K562 (cell line): Measurements from ENCODE around the gene CHCHD1. TPM values are rescaled to one million over a fixed set of nuclear protein-coding genes. Genes with fewer than 3 reads are reported as not detected.

Experiments
- CBFA2T2 ChIP-seq: fragments of 450-650 bp; conservative IDR thresholded peaks from 2 replicates; pipeline ENCODE4 v1.6.1; 2017; ENCODE audit warnings: mild to moderate bottlenecking
- CEBPB ChIP-seq: fragments of 450-650 bp; IDR thresholded peaks from 2 replicates; pipeline ENCODE4 v1.6.1; 2016; ENCODE audit warnings: missing genetic modification characterization, missing compliant biosample characterization
- CHAMP1 ChIP-seq: fragments of 450-650 bp; IDR thresholded peaks from 2 replicates; pipeline ENCODE4 v1.6.1; 2016; ENCODE audit warnings: mild to moderate bottlenecking
- CHD4 ChIP-seq: fragments of 200-600 bp; sonication (generic); IDR thresholded peaks from 3 replicates; pipeline ENCODE4 v1.6.1; 2012; ENCODE audit warnings: low read depth, mild to moderate bottlenecking, mixed read lengths, low read length, inconsistent platforms; ENCODE audit not compliant: insufficient read depth, insufficient replicate concordance, poor library complexity, severe bottlenecking
- CSDE1 ChIP-seq, 2 experiments: fragments of 450-650 bp; IDR thresholded peaks; 2 replicates each; pipeline ENCODE4 v1.6.1; 2016; ENCODE audit warnings: mild to moderate bottlenecking in 1 of 2
- DDX20 ChIP-seq: fragments of 450-650 bp; IDR thresholded peaks from 2 replicates; pipeline ENCODE4 v1.6.1; 2016; ENCODE audit warnings: missing genetic modification characterization, low read depth, mild to moderate bottlenecking, missing compliant biosample characterization, moderate library complexity
- DPF2 ChIP-seq: fragments of 450-650 bp; IDR thresholded peaks from 2 replicates; pipeline ENCODE4 v1.6.1; 2016
- FOS ChIP-seq: IDR thresholded peaks from 3 replicates; pipeline ENCODE4 v1.6.1; 2011; ENCODE audit not compliant: insufficient read length; ENCODE audit errors: extremely low read depth
- HSF4 ChIP-seq: fragments of 250-450 bp; sonication (Bioruptor Pico); IDR thresholded peaks from 2 replicates; pipeline ENCODE4 v2.1.2; 2022; ENCODE audit warnings: mild to moderate bottlenecking, moderate library complexity, borderline replicate concordance
- JUND ChIP-seq, 2 experiments: IDR thresholded peaks; 2 replicates in 1 of 2; 3 replicates in 1 of 2; pipeline ENCODE4 v1.6.1; 2011; ENCODE audit warnings: borderline replicate concordance in 2 of 2, low read depth in 2 of 2, low read length in 2 of 2, improper control_type of control experiment in 1 of 2, missing biosample characterization in 1 of 2, missing genetic modification characterization in 1 of 2, missing genetic modification reagents in 1 of 2
- KLF1 ChIP-seq: fragments of 450-650 bp; IDR thresholded peaks from 2 replicates; pipeline ENCODE4 v1.6.1; 2016; ENCODE audit warnings: missing genetic modification characterization, missing compliant biosample characterization
- NFIC ChIP-seq: fragments of 450-650 bp; IDR thresholded peaks from 2 replicates; pipeline ENCODE4 v1.6.1; 2017; ENCODE audit warnings: mild to moderate bottlenecking, inconsistent platforms
- PHF21A ChIP-seq: fragments of 450-650 bp; IDR thresholded peaks from 2 replicates; pipeline ENCODE4 v1.6.1; 2017; ENCODE audit warnings: low read depth, borderline replicate concordance
- RFX7 ChIP-seq: fragments of 250-450 bp; sonication (Bioruptor Pico); IDR thresholded peaks from 2 replicates; pipeline ENCODE4 v1.5.1; 2021; ENCODE audit warnings: mild to moderate bottlenecking
- SRSF3 ChIP-seq: fragments of 200-400 bp; formaldehyde crosslinking; IDR thresholded peaks from 2 replicates; pipeline ENCODE4 v1.6.1; 2016; ENCODE audit warnings: mild to moderate bottlenecking, low read length, moderate library complexity; ENCODE audit not compliant: insufficient read depth
- TGIF2 ChIP-seq: sonication (generic); formaldehyde crosslinking; IDR thresholded peaks from 2 replicates; pipeline ENCODE4 v1.8.1; 2022; ENCODE audit warnings: mild to moderate bottlenecking, missing genetic modification reagents, moderate library complexity
- ZC3H8 ChIP-seq: fragments of 450-650 bp; IDR thresholded peaks from 2 replicates; pipeline ENCODE4 v1.6.1; 2017
- ZNF121 ChIP-seq: sonication (generic); formaldehyde crosslinking; conservative IDR thresholded peaks from 2 replicates; pipeline ENCODE4 v1.8.0; 2022; ENCODE audit warnings: missing genetic modification reagents
- ZNF140 ChIP-seq: fragments of 250-450 bp; sonication (Bioruptor Pico); IDR thresholded peaks from 2 replicates; pipeline ENCODE4 v1.8.0; 2021; ENCODE audit warnings: moderate library complexity, mild to moderate bottlenecking, inconsistent platforms
- ZNF175 ChIP-seq: fragments of 200-800 bp; sonication (Bioruptor generic); IDR thresholded peaks from 2 replicates; pipeline ENCODE4 v1.6.1; 2016; ENCODE audit warnings: low read depth, mild to moderate bottlenecking, missing genetic modification characterization, missing compliant biosample characterization
- ZNF217 ChIP-seq: sonication (generic); formaldehyde crosslinking; IDR thresholded peaks from 2 replicates; pipeline ENCODE4 v1.8.0; 2022; ENCODE audit warnings: mild to moderate bottlenecking, missing genetic modification reagents
- ZNF23 ChIP-seq: fragments of 250-450 bp; sonication (Bioruptor Pico); IDR thresholded peaks from 2 replicates; pipeline ENCODE4 v1.4.0; 2020; ENCODE audit warnings: mild to moderate bottlenecking
- ZNF384 ChIP-seq: IDR thresholded peaks from 2 replicates; pipeline ENCODE4 v1.6.1; 2012; ENCODE audit warnings: low read depth, low read length, improper control_type of control experiment
- ZNF785 ChIP-seq: fragments of 250-450 bp; sonication (Bioruptor Pico); IDR thresholded peaks from 2 replicates; pipeline ENCODE4 v1.4.0; 2020; ENCODE audit warnings: mild to moderate bottlenecking
- polyA plus RNA-seq, 8 experiments: library from polyadenylated mRNA; depleted of rRNA in 4 of 8; stranded (reverse) in 5 of 8; unstranded in 3 of 8; fragments of >200 nt; fragmentation: Nextera tagmentation in 2 of 8; fragmentation: Illumina TruSeq in 1 of 8; extraction: Ambion mirVana in 2 of 8; extraction: Trizol in 1 of 8; gene quantifications; 2 replicates each; pipeline versions ENCODE4 v1.2.1 to v1.2.3, GENCODE V29; 2011 to 2014; ENCODE audit warnings: inconsistent platforms in 1 of 8, missing spikeins in 1 of 8
- total RNA-seq, 7 experiments: library from RNA; depleted of rRNA in 6 of 7; stranded (reverse); fragments of >200 nt in 6 of 7; fragmentation: Illumina TruSeq in 2 of 7; extraction: Trizol in 2 of 7; gene quantifications; 2 replicates each; pipeline versions ENCODE4 v1.2.1 to v1.2.3, GENCODE V29; 2011 to 2021; ENCODE audit warnings: low replicate concordance in 1 of 7
- TF ChIP-seq, protein P1 (sequence below): fragments of 250-450 bp; sonication (Bioruptor Pico); IDR thresholded peaks from 2 replicates; pipeline ENCODE4 v1.8.0; 2022; ENCODE audit warnings: inconsistent platforms
- TF ChIP-seq, protein P2 (sequence below): IDR thresholded peaks from 2 replicates; pipeline ENCODE4 v1.6.1; 2012; ENCODE audit warnings: low read depth, low read length, improper control_type of control experiment, borderline replicate concordance

The CHCHD1 gene
- total and polyA plus RNA-seq, 9 of the 15 experiments (the other 6 are each of a cell fraction or from before 2014, with no cell fraction given) = 52.9 to 126 (median 83.4) TPM

- no peak for TF ChIP-seq RFX7 (CRISPR knock-in tag)
- no peak for TF ChIP-seq CHD4
- peak; percentile 78 for TF ChIP-seq ZNF384
- no peak for TF ChIP-seq ZNF217 (CRISPR knock-in tag)
- TF ChIP-seq ZNF785 (CRISPR knock-in tag) = no peak
- no peak for TF ChIP-seq TGIF2 (CRISPR knock-in tag)
- TF ChIP-seq DDX20 (tag) = no peak
- no peak for TF ChIP-seq ZNF23
- no peak for TF ChIP-seq SRSF3
- TF ChIP-seq JUND (IDR thresholded peaks at IDR 0.05; ENCODE audit: borderline replicate concordance, low read depth, low read length) = no peak
- no peak for TF ChIP-seq JUND (tag; IDR thresholded peaks at IDR 0.05; ENCODE audit: borderline replicate concordance, low read depth, low read length)
- no peak for TF ChIP-seq CHAMP1
- no peak for TF ChIP-seq ZC3H8
- no peak for TF ChIP-seq CSDE1 (IDR thresholded peaks at IDR 0.05)
- TF ChIP-seq ZNF140 = no peak
- TF ChIP-seq CEBPB (tag) = no peak
- TF ChIP-seq, protein P1, sequence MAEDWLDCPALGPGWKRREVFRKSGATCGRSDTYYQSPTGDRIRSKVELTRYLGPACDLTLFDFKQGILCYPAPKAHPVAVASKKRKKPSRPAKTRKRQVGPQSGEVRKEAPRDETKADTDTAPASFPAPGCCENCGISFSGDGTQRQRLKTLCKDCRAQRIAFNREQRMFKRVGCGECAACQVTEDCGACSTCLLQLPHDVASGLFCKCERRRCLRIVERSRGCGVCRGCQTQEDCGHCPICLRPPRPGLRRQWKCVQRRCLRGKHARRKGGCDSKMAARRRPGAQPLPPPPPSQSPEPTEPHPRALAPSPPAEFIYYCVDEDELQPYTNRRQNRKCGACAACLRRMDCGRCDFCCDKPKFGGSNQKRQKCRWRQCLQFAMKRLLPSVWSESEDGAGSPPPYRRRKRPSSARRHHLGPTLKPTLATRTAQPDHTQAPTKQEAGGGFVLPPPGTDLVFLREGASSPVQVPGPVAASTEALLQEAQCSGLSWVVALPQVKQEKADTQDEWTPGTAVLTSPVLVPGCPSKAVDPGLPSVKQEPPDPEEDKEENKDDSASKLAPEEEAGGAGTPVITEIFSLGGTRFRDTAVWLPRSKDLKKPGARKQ = no peak
- no peak for TF ChIP-seq ZNF175 (CRISPR knock-in tag)
- no peak for TF ChIP-seq KLF1 (tag)
- no peak for TF ChIP-seq HSF4 (CRISPR knock-in tag)
- peak; percentile 68 for TF ChIP-seq DPF2
- TF ChIP-seq ZNF121 = no peak
- TF ChIP-seq PHF21A = no peak
- TF ChIP-seq NFIC = no peak
- TF ChIP-seq, protein P2, sequence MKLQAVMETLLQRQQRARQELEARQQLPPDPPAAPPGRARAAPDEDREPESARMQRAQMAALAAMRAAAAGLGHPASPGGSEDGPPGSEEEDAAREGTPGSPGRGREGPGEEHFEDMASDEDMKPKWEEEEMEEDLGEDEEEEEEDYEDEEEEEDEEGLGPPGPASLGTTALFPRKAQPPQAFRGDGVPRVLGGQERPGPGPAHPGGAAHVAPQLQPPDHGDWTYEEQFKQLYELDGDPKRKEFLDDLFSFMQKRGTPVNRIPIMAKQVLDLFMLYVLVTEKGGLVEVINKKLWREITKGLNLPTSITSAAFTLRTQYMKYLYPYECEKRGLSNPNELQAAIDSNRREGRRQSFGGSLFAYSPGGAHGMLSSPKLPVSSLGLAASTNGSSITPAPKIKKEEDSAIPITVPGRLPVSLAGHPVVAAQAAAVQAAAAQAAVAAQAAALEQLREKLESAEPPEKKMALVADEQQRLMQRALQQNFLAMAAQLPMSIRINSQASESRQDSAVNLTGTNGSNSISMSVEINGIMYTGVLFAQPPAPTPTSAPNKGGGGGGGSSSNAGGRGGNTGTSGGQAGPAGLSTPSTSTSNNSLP = no peak
- peak; percentile 45 for TF ChIP-seq CBFA2T2
- no peak for TF ChIP-seq FOS
These were observed 25.7 kb upstream of the CHCHD1 start (continued) for GRCh38 chr10:73756183-73756582.
